Suprapubic skin (tissue), 3 donors: ENCODE data around the gene PLEKHO2.

Experiments
- POLR2A ChIP-seq, 2 donors: fragments of 450-650 bp; IDR thresholded peaks; one replicate each; pipeline ENCODE4 v1.6.1; 2017; ENCODE audit warnings: antibody characterized with exemption in 2 of 2, mild to moderate bottlenecking in 2 of 2, moderate library complexity in 2 of 2
- TF ChIP-seq, protein P1 (sequence below), 2 donors: fragments of 200-600 bp in 1 of 2; fragments of 450-650 bp in 1 of 2; sonication (generic) in 1 of 2; IDR thresholded peaks; one replicate each; pipeline ENCODE4 v1.5.1; 2016 to 2019; ENCODE audit warnings: antibody characterized with exemption in 2 of 2, mild to moderate bottlenecking in 1 of 2, moderate library complexity in 1 of 2

GRCh38 chr15:64862408-64862807 is 20.7 kb downstream of the PLEKHO2 start:
- no peak for TF ChIP-seq POLR2A (IDR thresholded peaks at IDR 0.05)
- TF ChIP-seq, protein P1, sequence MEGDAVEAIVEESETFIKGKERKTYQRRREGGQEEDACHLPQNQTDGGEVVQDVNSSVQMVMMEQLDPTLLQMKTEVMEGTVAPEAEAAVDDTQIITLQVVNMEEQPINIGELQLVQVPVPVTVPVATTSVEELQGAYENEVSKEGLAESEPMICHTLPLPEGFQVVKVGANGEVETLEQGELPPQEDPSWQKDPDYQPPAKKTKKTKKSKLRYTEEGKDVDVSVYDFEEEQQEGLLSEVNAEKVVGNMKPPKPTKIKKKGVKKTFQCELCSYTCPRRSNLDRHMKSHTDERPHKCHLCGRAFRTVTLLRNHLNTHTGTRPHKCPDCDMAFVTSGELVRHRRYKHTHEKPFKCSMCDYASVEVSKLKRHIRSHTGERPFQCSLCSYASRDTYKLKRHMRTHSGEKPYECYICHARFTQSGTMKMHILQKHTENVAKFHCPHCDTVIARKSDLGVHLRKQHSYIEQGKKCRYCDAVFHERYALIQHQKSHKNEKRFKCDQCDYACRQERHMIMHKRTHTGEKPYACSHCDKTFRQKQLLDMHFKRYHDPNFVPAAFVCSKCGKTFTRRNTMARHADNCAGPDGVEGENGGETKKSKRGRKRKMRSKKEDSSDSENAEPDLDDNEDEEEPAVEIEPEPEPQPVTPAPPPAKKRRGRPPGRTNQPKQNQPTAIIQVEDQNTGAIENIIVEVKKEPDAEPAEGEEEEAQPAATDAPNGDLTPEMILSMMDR (IDR thresholded peaks at IDR 0.05), result no peak
